Neural progenitor cell (in vitro differentiated cells): ENCODE measurements around the gene MAGEB17.
"Not testable (repeated sequence)": the region's sequence is repeated elsewhere in the genome, so short reads cannot be mapped to it uniquely, and the experiment has no call there.

ENCODE experiments used
- CTCF ChIP-seq: fragments of 200-600 bp; sonication (generic); IDR thresholded peaks from 2 replicates; pipeline ENCODE4 v1.5.1; 2017; ENCODE audit warnings: antibody characterized with exemption, mild to moderate bottlenecking
- EZH2 ChIP-seq: fragments of 200-600 bp; sonication (generic); IDR thresholded peaks from 2 replicates; pipeline ENCODE4 v1.6.1; 2017; ENCODE audit warnings: antibody characterized with exemption, mild to moderate bottlenecking, moderate library complexity
- EZH2phosphoT487 ChIP-seq: fragments of 200-600 bp; sonication (generic); IDR thresholded peaks from 2 replicates; pipeline ENCODE4 v1.6.1; 2017; ENCODE audit warnings: antibody characterized with exemption

GRCh38 chrX:16145093-16145492 is 22.2 kb upstream of the MAGEB17 start:
- not testable (repeated sequence) for TF ChIP-seq CTCF, EZH2, EZH2phosphoT487
